Upper lobe of left lung (tissue), 6 donors: ENCODE data around the gene KLHL26. TPM values are rescaled to one million over a fixed set of nuclear protein-coding genes. Genes with fewer than 3 reads are reported as not detected.

Experiments used
- ATAC-seq, 2 donors: fragments of 200-7000 bp; cut with Tn5 transposase; one replicate each; pipeline ENCODE4 v1.9.1; 2022; ENCODE audit warnings: mild to moderate bottlenecking in 2 of 2, moderate library complexity in 2 of 2; ENCODE audit not compliant: low FRiP score in 2 of 2
- DNase-seq, 2 donors: peaks; one replicate each; pipeline ENCODE4 v3.0.0-alpha.2; 2019 to 2020
- H3K27ac ChIP-seq, 4 donors: fragments of 200-600 bp; sonication (generic); one replicate each; pipeline ENCODE4 v1.5.1; 2016 to 2019
- H3K27me3 ChIP-seq, 4 donors: fragments of 200-600 bp; sonication (generic); one replicate each; pipeline ENCODE4 v1.5.1; 2017 to 2019
- H3K36me3 ChIP-seq, 4 donors: fragments of 200-600 bp; sonication (generic); one replicate each; pipeline ENCODE4 v1.5.1; 2016 to 2019
- H3K4me1 ChIP-seq, 4 donors: fragments of 200-600 bp; sonication (generic); one replicate each; pipeline ENCODE4 v1.5.1; 2018 to 2019
- H3K4me3 ChIP-seq, 4 donors: fragments of 200-600 bp; sonication (generic); one replicate each; pipeline ENCODE4 v1.5.1; 2017 to 2019; ENCODE audit warnings: mild to moderate bottlenecking in 2 of 4, moderate library complexity in 1 of 4
- H3K9me3 ChIP-seq, 4 donors: fragments of 200-600 bp; sonication (generic); one replicate each; pipeline ENCODE4 v1.5.1; 2018 to 2019
- EP300 ChIP-seq, 4 donors: sonication (generic); formaldehyde crosslinking; IDR thresholded peaks; one replicate each; pipeline ENCODE4 v1.5.1; 2017; ENCODE audit warnings: antibody characterized with exemption in 4 of 4, control low read depth in 2 of 4
- POLR2A ChIP-seq, 4 donors: fragments of 450-650 bp; IDR thresholded peaks; one replicate each; pipeline ENCODE4 v1.5.1; 2016 to 2017; ENCODE audit warnings: antibody characterized with exemption in 4 of 4, mild to moderate bottlenecking in 2 of 4
- POLR2AphosphoS5 ChIP-seq, 2 donors: sonication (generic); formaldehyde crosslinking; IDR thresholded peaks; one replicate each; pipeline ENCODE4 v1.5.1; 2017; ENCODE audit warnings: antibody characterized with exemption in 2 of 2
- WGBS, 2 donors: methylation state at CpG; one replicate each; pipeline ENCODE4 v1.1.5; 2017 to 2018; 5-methylcytosine and 5-hydroxymethylcytosine counted together
- total RNA-seq, 6 donors: library from RNA; depleted of rRNA in 4 of 6; stranded (reverse); fragments of >200 nt in 4 of 6; gene quantifications; one replicate each; pipeline versions ENCODE4 v1.1.0 to v1.2.1, GENCODE V29; 2016 to 2021
- TF ChIP-seq, protein P1 (sequence below), 6 experiments: fragments of 450-650 bp in 4 of 6; fragments of 200-600 bp in 2 of 6; sonication (generic) in 2 of 6; IDR thresholded peaks; one replicate each; pipeline ENCODE4 v1.5.1; 2016 to 2019; ENCODE audit warnings: antibody characterized with exemption in 6 of 6
- donor health status: DM: no; HTN: no; CAD: no; lungs with moderate emphysema.
- donor health status: DM: no; HTN: yes; CAD: no; lungs with severe emphysema.

The KLHL26 gene
- total RNA-seq, 6 donors from 2014 or later = 8.1 to 16.1 (median 12.1) TPM

DNA sequence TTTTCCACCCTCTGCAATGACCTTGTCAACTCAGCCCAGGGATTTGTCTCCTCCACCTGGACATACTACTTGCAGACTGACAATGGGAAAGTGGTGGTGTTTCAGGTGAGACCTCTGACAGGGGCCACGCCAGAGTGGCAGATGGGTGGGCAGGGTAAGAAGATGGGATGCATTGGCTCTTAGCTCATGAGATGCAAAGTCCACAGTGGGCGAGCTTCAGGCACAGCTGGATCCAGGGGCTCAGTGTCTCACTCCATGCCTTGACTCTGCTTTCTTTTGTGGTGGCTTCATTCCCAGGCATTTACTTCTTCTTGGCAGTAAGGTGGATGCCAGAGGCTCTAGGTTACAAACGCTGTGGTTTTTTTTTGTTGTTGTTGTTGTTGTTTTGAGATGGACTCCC is 20.8 kb upstream of the KLHL26 start:
- 92 to 94% methylated on average over 1 to 3 of the region's 3 CpGs for WGBS, 2 donors
- Histone ChIP-seq H3K27ac (no peak overlapping the region), H3K4me3 (no peak overlapping the region), H3K9me3 (no peaks in the 10 kb centered on the region), H3K4me1 (peaks cover 22 to 24% (median 24%) of the 10 kb centered on the region in 4 donors), H3K27me3 (peaks cover 2 to 36% (median 22%) of the 10 kb centered on the region in 4 donors), H3K36me3 (no peaks in the 10 kb centered on the region)
- no peak for ATAC-seq
- TF ChIP-seq POLR2AphosphoS5 (IDR thresholded peaks at IDR 0.05) (no peak), POLR2A (IDR thresholded peaks at IDR 0.05) (no peak), EP300 (IDR thresholded peaks at IDR 0.05) (no peak)
- TF ChIP-seq, protein P1, sequence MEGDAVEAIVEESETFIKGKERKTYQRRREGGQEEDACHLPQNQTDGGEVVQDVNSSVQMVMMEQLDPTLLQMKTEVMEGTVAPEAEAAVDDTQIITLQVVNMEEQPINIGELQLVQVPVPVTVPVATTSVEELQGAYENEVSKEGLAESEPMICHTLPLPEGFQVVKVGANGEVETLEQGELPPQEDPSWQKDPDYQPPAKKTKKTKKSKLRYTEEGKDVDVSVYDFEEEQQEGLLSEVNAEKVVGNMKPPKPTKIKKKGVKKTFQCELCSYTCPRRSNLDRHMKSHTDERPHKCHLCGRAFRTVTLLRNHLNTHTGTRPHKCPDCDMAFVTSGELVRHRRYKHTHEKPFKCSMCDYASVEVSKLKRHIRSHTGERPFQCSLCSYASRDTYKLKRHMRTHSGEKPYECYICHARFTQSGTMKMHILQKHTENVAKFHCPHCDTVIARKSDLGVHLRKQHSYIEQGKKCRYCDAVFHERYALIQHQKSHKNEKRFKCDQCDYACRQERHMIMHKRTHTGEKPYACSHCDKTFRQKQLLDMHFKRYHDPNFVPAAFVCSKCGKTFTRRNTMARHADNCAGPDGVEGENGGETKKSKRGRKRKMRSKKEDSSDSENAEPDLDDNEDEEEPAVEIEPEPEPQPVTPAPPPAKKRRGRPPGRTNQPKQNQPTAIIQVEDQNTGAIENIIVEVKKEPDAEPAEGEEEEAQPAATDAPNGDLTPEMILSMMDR (IDR thresholded peaks at IDR 0.05) = no peak
- no peak for DNase-seq

DNA sequence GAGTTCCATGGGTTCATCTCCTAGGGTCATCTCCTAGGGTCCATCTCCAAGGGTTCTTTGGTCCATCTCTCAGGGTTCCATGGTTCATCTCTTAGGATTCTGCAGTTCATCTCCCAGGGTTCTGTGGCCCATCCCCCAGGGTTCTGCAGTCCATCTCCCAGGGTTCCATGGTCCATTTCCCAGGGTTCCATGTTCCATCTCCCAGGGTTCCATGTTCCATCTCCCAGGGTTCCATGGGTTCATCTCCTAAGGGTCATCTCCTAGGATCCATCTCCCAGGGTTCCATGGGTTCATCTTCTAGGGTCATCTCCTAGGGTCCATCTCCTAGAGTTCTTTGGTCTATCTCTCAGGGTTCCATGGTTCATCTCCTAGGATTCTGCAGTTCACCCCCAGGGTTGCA is 19.3 kb upstream of the KLHL26 start:
- no peak overlapping the region for H3K4me3 ChIP-seq
- H3K4me1 ChIP-seq = peaks cover 7 to 9% (median 9%) of the 10 kb centered on the region in 4 donors
- no peaks in the 10 kb centered on the region for H3K9me3 ChIP-seq
- TF ChIP-seq POLR2A (IDR thresholded peaks at IDR 0.05) = no peak
- TF ChIP-seq, protein P1 (IDR thresholded peaks at IDR 0.05) = no peak
- H3K27me3 ChIP-seq = peaks cover 0 to 21% (median 11%) of the 10 kb centered on the region in 4 donors
- DNase-seq (no peak), ATAC-seq (no peak)
- H3K27ac ChIP-seq = no peak overlapping the region
- no peaks in the 10 kb centered on the region for H3K36me3 ChIP-seq

DNA sequence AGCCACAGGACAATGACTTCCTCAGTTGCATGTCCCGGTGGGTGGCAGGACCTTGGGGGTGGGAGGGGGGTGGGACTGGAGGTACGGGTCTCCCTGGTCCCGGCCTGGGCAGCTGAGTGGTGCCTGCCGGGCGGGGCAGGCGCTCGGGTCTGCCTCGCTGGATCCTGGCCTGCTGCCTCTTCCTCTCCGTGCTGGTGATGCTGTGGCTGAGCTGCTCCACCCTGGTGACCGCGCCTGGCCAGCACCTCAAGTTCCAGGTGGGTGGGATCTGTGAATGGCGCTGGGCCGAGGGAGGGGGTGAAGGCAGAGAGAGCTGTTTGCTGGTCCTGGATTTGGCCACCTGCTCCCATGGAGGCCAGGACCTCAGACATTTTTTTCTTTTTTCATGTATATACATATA is 18.6 kb upstream of the KLHL26 start:
- H3K27me3 ChIP-seq = peaks cover 0 to 14% (median 5%) of the 10 kb centered on the region in 4 donors
- TF ChIP-seq POLR2A (IDR thresholded peaks at IDR 0.05) (no peak), POLR2AphosphoS5 (IDR thresholded peaks at IDR 0.05) (no peak), EP300 (IDR thresholded peaks at IDR 0.05) (no peak)
- TF ChIP-seq, protein P1 (IDR thresholded peaks at IDR 0.05) = no peak
- WGBS, 2 donors = 94 to 100% methylated on average over 4 to 10 of the region's 13 CpGs
- no peak overlapping the region for H3K4me3 ChIP-seq
- H3K9me3 ChIP-seq = no peaks in the 10 kb centered on the region
- H3K36me3 ChIP-seq = no peaks in the 10 kb centered on the region
- ATAC-seq = no peak
- no peak for DNase-seq
- peaks cover under 1 to 2% (median 2%) of the 10 kb centered on the region in 4 donors for H3K4me1 ChIP-seq
- H3K27ac ChIP-seq = no peak overlapping the region

DNA sequence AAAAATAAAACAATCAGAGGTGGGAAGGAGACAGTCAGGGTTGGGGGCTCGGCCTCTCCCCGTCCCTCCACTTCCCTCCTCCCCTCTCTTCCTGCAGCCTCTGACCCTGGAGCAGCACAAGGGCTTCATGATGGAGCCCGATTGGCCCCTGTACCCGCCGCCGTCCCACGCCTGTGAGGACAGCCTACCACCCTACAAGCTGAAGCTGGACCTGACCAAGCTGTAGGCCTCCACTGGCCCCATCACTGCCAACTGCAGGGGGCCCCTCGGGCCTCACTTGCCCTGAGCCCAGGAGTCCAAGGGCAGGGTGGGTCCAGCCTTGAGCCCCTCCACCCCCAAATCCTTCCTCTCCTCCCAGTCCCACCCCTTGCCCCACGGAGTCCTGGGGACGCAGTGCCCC is 16.5 kb upstream of the KLHL26 start:
- Histone ChIP-seq H3K36me3 (no peaks in the 10 kb centered on the region), H3K27ac (no peak overlapping the region), H3K27me3 (peaks cover 0 to 3% (median 0%) of the 10 kb centered on the region in 4 donors), H3K4me1 (no peaks in the 10 kb centered on the region), H3K9me3 (no peaks in the 10 kb centered on the region), H3K4me3 (no peak overlapping the region)
- ATAC-seq (no peak), DNase-seq (peak in 1 of 2 donors; percentile 65)
- TF ChIP-seq, protein P1 (IDR thresholded peaks at IDR 0.05) = no peak
- no peak for TF ChIP-seq POLR2A (IDR thresholded peaks at IDR 0.05)
- TF ChIP-seq POLR2AphosphoS5 (IDR thresholded peaks at IDR 0.05) = no peak
- TF ChIP-seq EP300 (IDR thresholded peaks at IDR 0.05) = no peak
- 86 to 96% methylated on average over 8 to 9 of the region's 10 CpGs for WGBS, 2 donors

DNA sequence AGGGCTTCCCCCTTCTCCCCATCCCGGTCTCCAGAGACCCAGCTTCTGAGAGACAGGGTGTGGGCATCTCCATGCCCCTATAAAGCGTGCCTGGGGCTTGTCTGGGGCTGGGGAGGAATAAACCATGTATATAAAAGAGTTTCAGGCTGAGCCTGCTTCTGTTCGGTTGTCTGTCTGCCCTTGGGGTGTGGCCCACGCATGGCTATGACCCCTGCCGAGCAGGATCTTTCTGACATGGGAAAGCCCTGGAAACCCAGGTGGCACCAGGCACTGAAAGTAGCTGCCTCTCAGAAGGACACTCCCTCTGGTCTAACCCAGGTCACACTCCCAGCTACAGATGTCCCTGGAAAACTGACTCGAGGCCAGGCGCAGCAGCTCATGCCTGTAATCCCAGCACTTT is 15.9 kb upstream of the KLHL26 start:
- ATAC-seq (no peak), DNase-seq (no peak)
- H3K36me3 ChIP-seq = no peaks in the 10 kb centered on the region
- no peak overlapping the region for H3K27ac ChIP-seq
- H3K4me1 ChIP-seq = no peaks in the 10 kb centered on the region
- no peak for TF ChIP-seq POLR2AphosphoS5 (IDR thresholded peaks at IDR 0.05)
- TF ChIP-seq EP300 (IDR thresholded peaks at IDR 0.05) = no peak
- TF ChIP-seq, protein P1 (IDR thresholded peaks at IDR 0.05) = no peak
- no peak for TF ChIP-seq POLR2A (IDR thresholded peaks at IDR 0.05)
- H3K27me3 ChIP-seq = peaks cover 0 to 2% (median 0%) of the 10 kb centered on the region in 4 donors
- WGBS, 2 donors = 73 to 90% methylated on average over 4 to 7 of the region's 7 CpGs
- no peaks in the 10 kb centered on the region for H3K9me3 ChIP-seq
- H3K4me3 ChIP-seq = no peak overlapping the region
